ENCODE results near the gene KMT2C.
"Not testable (repeated sequence)": the region's sequence is repeated elsewhere in the genome, so short reads cannot be mapped to it uniquely, and the experiment has no call there.

- not testable (repeated sequence) for TF ChIP-seq EZH2 (IDR thresholded peaks at IDR 0.05; ENCODE audit: low read depth); CTCF (conservative IDR thresholded peaks at IDR 0.05)
Observed at GRCh38 chr7:152208766-152209165, 227.0 kb downstream of the KMT2C start.
